HepG2 (cell line): ENCODE measurements around the gene KRT14. TPM values are rescaled to one million over a fixed set of nuclear protein-coding genes. Genes with fewer than 3 reads are reported as not detected.
A peak's percentile ranks its signal among the peaks of the same experiment; 100 is the strongest.

Source experiments
- AHR ChIP-seq: IDR thresholded peaks from 2 replicates; pipeline ENCODE4 v1.6.1; 2018; ENCODE audit warnings: missing genetic modification reagents, missing compliant biosample characterization
- ARNT ChIP-seq: fragments of 450-650 bp; IDR thresholded peaks from 2 replicates; pipeline ENCODE4 v1.6.1; 2017
- ATF4 ChIP-seq, 2 experiments: fragments of 450-650 bp in 1 of 2; sonication (generic) in 1 of 2; formaldehyde crosslinking; IDR thresholded peaks; 2 replicates each; pipeline versions ENCODE4 v1.5.0 to v1.8.0; 2020 to 2022; ENCODE audit warnings: mild to moderate bottlenecking in 1 of 2, missing genetic modification reagents in 1 of 2
- CAMTA2 ChIP-seq: sonication (generic); formaldehyde crosslinking; IDR thresholded peaks from 2 replicates; pipeline ENCODE4 v1.4.0; 2020; ENCODE audit warnings: mild to moderate bottlenecking, missing genetic modification reagents, borderline replicate concordance
- CHCHD3 ChIP-seq: sonication (generic); formaldehyde crosslinking; IDR thresholded peaks from 2 replicates; pipeline ENCODE4 v1.8.0; 2022; ENCODE audit warnings: mild to moderate bottlenecking, missing genetic modification reagents, moderate library complexity
- EHMT2 ChIP-seq: fragments of 200-600 bp; sonication (generic); IDR thresholded peaks from 2 replicates; pipeline ENCODE4 v1.7.0; 2017; ENCODE audit warnings: antibody characterized with exemption, low read depth, low read length, borderline replicate concordance
- ERF ChIP-seq: IDR thresholded peaks from 2 replicates; pipeline ENCODE4 v1.6.1; 2018; ENCODE audit warnings: missing biosample characterization, missing genetic modification reagents
- GABPA ChIP-seq, 2 experiments: IDR thresholded peaks; 2 replicates each; pipeline ENCODE4 v1.6.1; 2011 to 2016; ENCODE audit warnings: low read depth in 2 of 2, low read length in 1 of 2, missing biosample characterization in 1 of 2, missing genetic modification characterization in 1 of 2
- JUND ChIP-seq: sonication (generic); formaldehyde crosslinking; IDR thresholded peaks from 2 replicates; pipeline ENCODE4 v1.8.0; 2022; ENCODE audit warnings: mild to moderate bottlenecking, missing genetic modification reagents
- LCORL ChIP-seq, 2 experiments: fragments of 450-650 bp in 1 of 2; sonication (generic) in 1 of 2; formaldehyde crosslinking in 1 of 2; IDR thresholded peaks; 2 replicates each; pipeline versions ENCODE4 v1.5.0 to v1.6.1; 2017 to 2020; ENCODE audit warnings: antibody characterized with exemption in 1 of 2, missing genetic modification reagents in 1 of 2
- MATR3 ChIP-seq: sonication (generic); formaldehyde crosslinking; IDR thresholded peaks from 2 replicates; pipeline ENCODE4 v1.4.0; 2020; ENCODE audit warnings: missing genetic modification reagents
- MLXIP ChIP-seq: sonication (generic); formaldehyde crosslinking; IDR thresholded peaks from 2 replicates; pipeline ENCODE4 v1.9.0; 2021; ENCODE audit warnings: missing genetic modification reagents, borderline replicate concordance
- NCOR1 ChIP-seq: fragments of 200-600 bp; sonication (generic); IDR thresholded peaks from 2 replicates; pipeline ENCODE4 v1.7.0; 2017; ENCODE audit warnings: antibody characterized with exemption, low read length, borderline replicate concordance
- NKX3-1 ChIP-seq: sonication (generic); formaldehyde crosslinking; IDR thresholded peaks from 2 replicates; pipeline ENCODE4 v1.5.0; 2020; ENCODE audit warnings: missing genetic modification reagents
- NR2F1 ChIP-seq, 2 experiments: fragments of 450-650 bp in 1 of 2; formaldehyde crosslinking in 1 of 2; IDR thresholded peaks; 2 replicates each; pipeline versions ENCODE4 v1.5.0 to v1.6.1; 2016 to 2020; ENCODE audit warnings: mild to moderate bottlenecking in 1 of 2, missing compliant biosample characterization in 1 of 2, missing genetic modification reagents in 1 of 2, moderate library complexity in 1 of 2
- PCBP1 ChIP-seq: fragments of 200-400 bp; formaldehyde crosslinking; IDR thresholded peaks from 2 replicates; pipeline ENCODE4 v1.6.1; 2017; ENCODE audit warnings: mild to moderate bottlenecking, low read depth, low read length, borderline replicate concordance
- RBAK ChIP-seq: sonication (generic); formaldehyde crosslinking; IDR thresholded peaks from 2 replicates; pipeline ENCODE4 v1.5.1; 2020; ENCODE audit warnings: mild to moderate bottlenecking, missing genetic modification reagents
- RFXAP ChIP-seq: sonication (generic); formaldehyde crosslinking; IDR thresholded peaks from 2 replicates; pipeline ENCODE4 v1.4.0; 2020; ENCODE audit warnings: missing genetic modification reagents, borderline replicate concordance
- SMAD3 ChIP-seq: sonication (generic); formaldehyde crosslinking; IDR thresholded peaks from 2 replicates; pipeline ENCODE4 v1.4.0; 2020; ENCODE audit warnings: missing genetic modification reagents
- USF2 ChIP-seq, 2 experiments: sonication (generic) in 1 of 2; formaldehyde crosslinking in 1 of 2; IDR thresholded peaks; 2 replicates each; pipeline versions ENCODE4 v1.5.1 to v1.6.1; 2011 to 2020; ENCODE audit warnings: borderline replicate concordance in 1 of 2, low read depth in 1 of 2, low read length in 1 of 2, mild to moderate bottlenecking in 1 of 2, missing genetic modification reagents in 1 of 2, moderate library complexity in 1 of 2
- XBP1 ChIP-seq: sonication (generic); formaldehyde crosslinking; IDR thresholded peaks from 2 replicates; pipeline ENCODE4 v1.5.0; 2020; ENCODE audit warnings: missing genetic modification reagents
- ZBTB21 ChIP-seq: sonication (generic); formaldehyde crosslinking; IDR thresholded peaks from 2 replicates; pipeline ENCODE4 v1.4.0; 2020; ENCODE audit warnings: missing genetic modification reagents
- ZNF660 ChIP-seq: sonication (generic); formaldehyde crosslinking; IDR thresholded peaks from 2 replicates; pipeline ENCODE4 v1.5.1; 2020; ENCODE audit warnings: mild to moderate bottlenecking, low read depth, missing genetic modification reagents, borderline replicate concordance
- ZNF7 ChIP-seq: IDR thresholded peaks from 2 replicates; pipeline ENCODE4 v1.6.1; 2016; ENCODE audit warnings: missing biosample characterization, missing genetic modification reagents
- polyA plus RNA-seq, 8 experiments: library from polyadenylated mRNA; depleted of rRNA in 3 of 8; stranded (reverse) in 7 of 8; unstranded in 1 of 8; fragments of >200 nt; fragmentation: Illumina TruSeq in 4 of 8; extraction: Trizol in 4 of 8; gene quantifications; 2 replicates each; pipeline versions ENCODE4 v1.2.1 to v1.2.3, GENCODE V29; 2011 to 2016; ENCODE audit warnings: low read depth in 4 of 8, missing spikeins in 1 of 8, mixed read lengths in 1 of 8; ENCODE audit not compliant: insufficient read depth in 1 of 8
- total RNA-seq, 5 experiments: library from RNA; depleted of rRNA; stranded (reverse); fragments of >200 nt; fragmentation: Illumina TruSeq; extraction: Trizol; gene quantifications; 2 replicates each; pipeline ENCODE4 v1.2.3, GENCODE V29; 2016; ENCODE audit warnings: low read depth in 1 of 5

KRT14 gene
- total and polyA plus RNA-seq, 2 of the 13 experiments (the other 11 are each of a cell fraction or from before 2014, with no cell fraction given) = 0.09 TPM; not detected in 1

GRCh38 chr17:41548844-41549595 lies 37.7 kb downstream of the KRT14 start (continued):
- TF ChIP-seq CAMTA2 (CRISPR knock-in tag) (no peak), ZNF660 (CRISPR knock-in tag) (no peak; the same call in 1 of the 2 replicates), ZNF7 (no peak), EHMT2 (no peak), ATF4 (CRISPR knock-in tag; IDR thresholded peaks at IDR 0.05) (no peak), NCOR1 (no peak), AHR (CRISPR knock-in tag) (no peak), RBAK (CRISPR knock-in tag) (peak; percentile 77; the same call in 1 of the 2 replicates), NR2F1 (CRISPR knock-in tag; IDR thresholded peaks at IDR 0.05) (peak; percentile 56 to 68; a peak in 1 of 4 replicates), ZBTB21 (CRISPR knock-in tag) (no peak), XBP1 (CRISPR knock-in tag) (no peak), NKX3-1 (no peak), LCORL (IDR thresholded peaks at IDR 0.05) (no peak), LCORL (CRISPR knock-in tag; IDR thresholded peaks at IDR 0.05) (no peak; the same call in 1 of the 2 replicates), SMAD3 (CRISPR knock-in tag) (no peak; the same call in 1 of the 2 replicates), ERF (CRISPR knock-in tag) (peak; percentile 76; the same call in 1 of the 2 replicates), RFXAP (CRISPR knock-in tag) (0 out of 2 replicates have a peak, but pooled peaks have one; percentile 9), CHCHD3 (CRISPR knock-in tag) (0 out of 2 replicates have a peak, but pooled peaks have one; percentile 9), PCBP1 (0 out of 2 replicates have a peak, but pooled peaks have one; percentile 64), MLXIP (CRISPR knock-in tag) (no peak), USF2 (IDR thresholded peaks at IDR 0.05; ENCODE audit: low read depth, low read length) (no peak), USF2 (CRISPR knock-in tag; IDR thresholded peaks at IDR 0.05; ENCODE audit: borderline replicate concordance) (no peak), JUND (no peak), GABPA (IDR thresholded peaks at IDR 0.05; ENCODE audit: low read depth, low read length) (no peak), GABPA (CRISPR knock-in tag; IDR thresholded peaks at IDR 0.05; ENCODE audit: low read depth) (no peak), ARNT (no peak), MATR3 (CRISPR knock-in tag) (no peak)
